ENCODE measurements around the gene ARHGAP1. TPM values are rescaled to one million over a fixed set of nuclear protein-coding genes. Genes with fewer than 3 reads are reported as not detected.

ARHGAP1 gene
- total and polyA plus RNA-seq, 2 experiments from 2014 or later, result 54.3 to 98.5 TPM

GRCh38 chr11:46697723-46698122 lies 2.7 kb downstream of the ARHGAP1 start:
- peak overlapping the region; percentile 50 for H3K9ac ChIP-seq
- 28 to 38% methylated on average over 2 of the region's 2 CpGs for WGBS, 2 experiments (ENCODE audit: low coverage in 1 of 2, low lambda C conversion rate in 2 of 2, missing lambda C conversion rate in 2 of 2)

GRCh38 chr11:46697303-46697702 lies 3.1 kb downstream of the ARHGAP1 start:
- H3K4me3 ChIP-seq, result no peak overlapping the region
- H2AFZ ChIP-seq, result no peak overlapping the region
- H3K27ac ChIP-seq, result peak overlapping the region; percentile 38
- H3K9me2 ChIP-seq (ENCODE audit: insufficient read depth), result no peaks in the 10 kb centered on the region
- TF ChIP-seq EZH2phosphoT487 (IDR thresholded peaks at IDR 0.05; ENCODE audit: insufficient read depth, low read depth), result no peak
- no peak for TF ChIP-seq EZH2 (IDR thresholded peaks at IDR 0.05; ENCODE audit: insufficient read depth, poor library complexity, severe bottlenecking)
- H3K36me3 ChIP-seq (ENCODE audit: low read depth), result peaks cover 7% of the 10 kb centered on the region; the same call in 1 of the 2 replicates
- no peaks in the 10 kb centered on the region for H3K27me3 ChIP-seq (replicated peaks; ENCODE audit: insufficient read depth)
- H3F3A ChIP-seq (ENCODE audit: insufficient read depth), result peaks cover 7% of the 10 kb centered on the region; the same call in 1 of the 2 replicates
- DNase-seq, result peak; percentile 16
- 59 to 72% methylated on average over 3 of the region's 3 CpGs for WGBS, 2 experiments (ENCODE audit: low coverage in 1 of 2, low lambda C conversion rate in 2 of 2, missing lambda C conversion rate in 2 of 2)
- peak overlapping the region; percentile 50 for H3K9ac ChIP-seq
- H3K4me2 ChIP-seq (ENCODE audit: unreplicated experiment), result no peak overlapping the region
- H3K79me2 ChIP-seq (ENCODE audit: insufficient read depth), result peaks cover 90% of the 10 kb centered on the region
- H3K9me3 ChIP-seq (ENCODE audit: low read depth), result no peaks in the 10 kb centered on the region
- peaks cover 33% of the 10 kb centered on the region for H3K4me1 ChIP-seq (ENCODE audit: insufficient read depth)
- H4K20me1 ChIP-seq (ENCODE audit: insufficient read depth), result no peaks in the 10 kb centered on the region
- in situ Hi-C loops (cut with MboI), result no loop called here

More at GRCh38 chr11:46697723-46698122, 2.7 kb downstream of the ARHGAP1 start:
- peaks cover 7% of the 10 kb centered on the region; the same call in 1 of the 2 replicates for H3F3A ChIP-seq (ENCODE audit: insufficient read depth)
- H3K36me3 ChIP-seq (ENCODE audit: low read depth), result peaks cover 10% of the 10 kb centered on the region; the same call in 1 of the 2 replicates
- no peaks in the 10 kb centered on the region for H3K9me3 ChIP-seq (ENCODE audit: low read depth)
- H3K4me2 ChIP-seq (ENCODE audit: unreplicated experiment), result peak overlapping the region; percentile 90
- no peak for DNase-seq
- peaks cover 91% of the 10 kb centered on the region for H3K79me2 ChIP-seq (ENCODE audit: insufficient read depth)
- peak overlapping the region; percentile 18; the same call in 1 of the 2 replicates for H3K4me3 ChIP-seq
- no peaks in the 10 kb centered on the region for H3K9me2 ChIP-seq (ENCODE audit: insufficient read depth)
- no peaks in the 10 kb centered on the region for H3K27me3 ChIP-seq (replicated peaks; ENCODE audit: insufficient read depth)
- no peaks in the 10 kb centered on the region for H4K20me1 ChIP-seq (ENCODE audit: insufficient read depth)
- peaks cover 34% of the 10 kb centered on the region for H3K4me1 ChIP-seq (ENCODE audit: insufficient read depth)
- peak overlapping the region; percentile 38 for H3K27ac ChIP-seq
- no peak overlapping the region for H2AFZ ChIP-seq
- TF ChIP-seq EZH2phosphoT487 (IDR thresholded peaks at IDR 0.05; ENCODE audit: insufficient read depth, low read depth) (no peak), EZH2 (IDR thresholded peaks at IDR 0.05; ENCODE audit: insufficient read depth, poor library complexity, severe bottlenecking) (no peak)
- in situ Hi-C loops (cut with MboI), result no loop called here

- DNase-seq, result no peak
- Histone ChIP-seq H3K9me3 (ENCODE audit: low read depth) (no peaks in the 10 kb centered on the region), H4K20me1 (ENCODE audit: insufficient read depth) (no peaks in the 10 kb centered on the region), H3K36me3 (ENCODE audit: low read depth) (peaks cover 11% of the 10 kb centered on the region; the same call in 1 of the 2 replicates), H3K9me2 (ENCODE audit: insufficient read depth) (no peaks in the 10 kb centered on the region), H3K79me2 (ENCODE audit: insufficient read depth) (peaks cover 81% of the 10 kb centered on the region), H3K27ac (no peak overlapping the region), H3K4me3 (no peak overlapping the region), H3F3A (ENCODE audit: insufficient read depth) (peaks cover 7% of the 10 kb centered on the region; the same call in 1 of the 2 replicates), H3K4me2 (ENCODE audit: unreplicated experiment) (no peak overlapping the region), H3K4me1 (ENCODE audit: insufficient read depth) (peaks cover 27% of the 10 kb centered on the region), H2AFZ (no peak overlapping the region), H3K9ac (no peak overlapping the region), H3K27me3 (replicated peaks; ENCODE audit: insufficient read depth) (no peaks in the 10 kb centered on the region)
- in situ Hi-C loops (cut with MboI), result no loop called here
- no peak for TF ChIP-seq EZH2phosphoT487 (IDR thresholded peaks at IDR 0.05; ENCODE audit: insufficient read depth, low read depth)
- TF ChIP-seq EZH2 (IDR thresholded peaks at IDR 0.05; ENCODE audit: insufficient read depth, poor library complexity, severe bottlenecking), result no peak
- WGBS, 2 experiments (ENCODE audit: low coverage in 1 of 2, low lambda C conversion rate in 2 of 2, missing lambda C conversion rate in 2 of 2), result 76 to 78% methylated on average over 11 of the region's 11 CpGs
Measured at GRCh38 chr11:46696212-46696558, 4.2 kb downstream of the ARHGAP1 start.

- Histone ChIP-seq H3K4me1 (ENCODE audit: insufficient read depth) (peaks cover 27% of the 10 kb centered on the region), H3K27ac (no peak overlapping the region), H2AFZ (no peak overlapping the region), H3K4me3 (no peak overlapping the region), H3K9me2 (ENCODE audit: insufficient read depth) (no peaks in the 10 kb centered on the region), H3K4me2 (ENCODE audit: unreplicated experiment) (no peak overlapping the region), H3F3A (ENCODE audit: insufficient read depth) (peaks cover 7% of the 10 kb centered on the region; the same call in 1 of the 2 replicates), H3K9ac (0 out of 2 replicates have a peak overlapping the region, but pooled peaks have one; percentile 5), H4K20me1 (ENCODE audit: insufficient read depth) (no peaks in the 10 kb centered on the region), H3K27me3 (replicated peaks; ENCODE audit: insufficient read depth) (no peaks in the 10 kb centered on the region), H3K9me3 (ENCODE audit: low read depth) (no peaks in the 10 kb centered on the region), H3K79me2 (ENCODE audit: insufficient read depth) (peaks cover 81% of the 10 kb centered on the region), H3K36me3 (ENCODE audit: low read depth) (peaks cover 11% of the 10 kb centered on the region; the same call in 1 of the 2 replicates)
- TF ChIP-seq EZH2 (IDR thresholded peaks at IDR 0.05; ENCODE audit: insufficient read depth, poor library complexity, severe bottlenecking) (no peak), EZH2phosphoT487 (IDR thresholded peaks at IDR 0.05; ENCODE audit: insufficient read depth, low read depth) (no peak)
- in situ Hi-C loops (cut with MboI), result no loop called here
- 87% methylated on average over 12 of the region's 12 CpGs for WGBS, 2 experiments (ENCODE audit: low coverage in 1 of 2, low lambda C conversion rate in 2 of 2, missing lambda C conversion rate in 2 of 2)
- no peak for DNase-seq
Measured at GRCh38 chr11:46695345-46696211, 4.8 kb downstream of the ARHGAP1 start.

All from GM23248 (cell line).